HCT116 (cell line): ENCODE results near the gene SLC66A2. TPM values are rescaled to one million over a fixed set of nuclear protein-coding genes. Genes with fewer than 3 reads are reported as not detected.

Experiments used
- ATAC-seq: fragments of 200-7000 bp; cut with Tn5 transposase; 2 replicates; pipeline ENCODE4 v1.9.1; 2020; ENCODE audit warnings: mild to moderate bottlenecking, moderate library complexity
- BruUV-seq: library from RNA; stranded (reverse); fragments of 400-500 nt; replicated peaks from 2 replicates; lab custom pipeline; 2021; lab: Mats Ljungman, UMichigan
- CTCF ChIA-PET: fragments of 300-600 bp; sonication (Branson Sonifier 250); formaldehyde crosslinking; loops from one replicate; lab custom pipeline; 2021; ENCODE audit warnings: antibody characterized with exemption; lab: Charles Lee
- POLR2A ChIA-PET: fragments of 300-600, 350-600 bp; sonication (Branson Sonifier 250); formaldehyde crosslinking; loops from one replicate; lab custom pipeline; 2021; ENCODE audit warnings: antibody characterized with exemption; lab: Charles Lee
- RAD21 ChIA-PET, 2 experiments: fragments of 300-600 bp; sonication (Branson Sonifier 250); formaldehyde crosslinking; loops; one replicate each; lab custom pipeline; 2023; ENCODE audit warnings: low total read pairs in 2 of 2; ENCODE audit not compliant: uncharacterized antibody in 2 of 2, unreplicated experiment in 2 of 2, low non-redundant PET in 1 of 2; lab: Charles Lee
- DNase-seq: peaks from one replicate; pipeline ENCODE4 v3.0.0-alpha.2; 2010; ENCODE audit warnings: low read depth, low spot score
- H2AFZ ChIP-seq: fragments of 200-600 bp; shearing (Covaris generic), sonication (generic); 2 replicates; pipeline ENCODE4 v1.6.1; 2017; ENCODE audit warnings: low read depth, mixed run types, mixed read lengths, antibody characterized with exemption, low read length; ENCODE audit not compliant: poor library complexity, severe bottlenecking
- H3K27ac ChIP-seq: 2 replicates; pipeline ENCODE4 v1.5.1; 2012; ENCODE audit warnings: low read depth, low read length
- H3K27me3 ChIP-seq: fragments of 200-600 bp; sonication (generic); 2 replicates; pipeline ENCODE4 v1.6.1; 2016; ENCODE audit warnings: mixed run types, low read length, mixed read lengths; ENCODE audit not compliant: insufficient read depth
- H3K36me3 ChIP-seq, 2 experiments: fragments of 200-500 bp in 1 of 2; fragments of 200-600 bp in 1 of 2; sonication (Bioruptor generic) in 1 of 2; sonication (generic) in 1 of 2; 2 replicates each; pipeline versions ENCODE4 v1.5.1 to v1.6.1; 2014 to 2016; ENCODE audit warnings: low read length in 2 of 2, inconsistent platforms in 1 of 2, mixed read lengths in 1 of 2, mixed run types in 1 of 2; ENCODE audit not compliant: insufficient read depth in 2 of 2, control insufficient read depth in 1 of 2
- H3K4me1 ChIP-seq, 2 experiments: fragments of 200-600 bp in 1 of 2; sonication (generic) in 1 of 2; 2 replicates each; pipeline versions ENCODE4 v1.5.1 to v1.6.1; 2012 to 2017; ENCODE audit warnings: low read length in 2 of 2, inconsistent platforms in 1 of 2, mild to moderate bottlenecking in 1 of 2, mixed read lengths in 1 of 2, mixed run types in 1 of 2, moderate library complexity in 1 of 2; ENCODE audit not compliant: insufficient read depth in 2 of 2, control insufficient read depth in 1 of 2
- H3K4me2 ChIP-seq: fragments of 200-600 bp; sonication (generic); 2 replicates; pipeline ENCODE4 v1.6.1; 2017; ENCODE audit warnings: mixed run types, low read length, mixed read lengths
- H3K4me3 ChIP-seq, 2 experiments: fragments of 200-600 bp in 1 of 2; sonication (generic) in 1 of 2; replicated peaks in 1 of 2; 2 replicates each; pipeline ENCODE4 v1.5.1; 2011 to 2016; ENCODE audit warnings: low read length in 2 of 2, control low read depth in 1 of 2, low read depth in 1 of 2, mild to moderate bottlenecking in 1 of 2, mixed read lengths in 1 of 2, mixed run types in 1 of 2
- H3K79me2 ChIP-seq: fragments of 200-600 bp; sonication (generic); 2 replicates; pipeline ENCODE4 v1.6.1; 2017; ENCODE audit warnings: mild to moderate bottlenecking, mixed run types, low read length, moderate library complexity, mixed read lengths; ENCODE audit not compliant: insufficient read depth
- H3K9ac ChIP-seq: fragments of 200-600 bp; sonication (generic); 2 replicates; pipeline ENCODE4 v1.6.1; 2016; ENCODE audit warnings: low read length, mixed read lengths
- H3K9me2 ChIP-seq: fragments of 200-600 bp; sonication (generic), shearing (Covaris generic); 2 replicates; pipeline ENCODE4 v1.6.1; 2017; ENCODE audit warnings: mixed run types, mild to moderate bottlenecking, moderate library complexity; ENCODE audit not compliant: insufficient read depth
- H3K9me3 ChIP-seq, 2 experiments: fragments of 200-500 bp in 1 of 2; fragments of 200-600 bp in 1 of 2; sonication (Bioruptor generic) in 1 of 2; sonication (generic) in 1 of 2; 2 replicates each; pipeline ENCODE4 v1.6.1; 2014 to 2017; ENCODE audit warnings: low read length in 2 of 2, mixed read lengths in 2 of 2, inconsistent platforms in 1 of 2, low read depth in 1 of 2, mild to moderate bottlenecking in 1 of 2, mixed run types in 1 of 2, moderate library complexity in 1 of 2; ENCODE audit not compliant: control insufficient read depth in 1 of 2, insufficient read depth in 1 of 2
- H4K20me1 ChIP-seq: fragments of 200-600 bp; sonication (generic), shearing (Covaris generic); 2 replicates; pipeline ENCODE4 v1.6.1; 2017; ENCODE audit warnings: mixed run types, mild to moderate bottlenecking, moderate library complexity; ENCODE audit not compliant: insufficient read depth
- CBX3 ChIP-seq: IDR thresholded peaks from 2 replicates; pipeline ENCODE4 v1.6.1; 2012; ENCODE audit warnings: low read depth
- CEBPB ChIP-seq: IDR thresholded peaks from 2 replicates; pipeline ENCODE4 v1.6.1; 2012; ENCODE audit warnings: low read depth
- CTCF ChIP-seq, 3 experiments: fragments of 200-600 bp in 1 of 3; sonication (generic) in 1 of 3; IDR thresholded peaks in 2 of 3; conservative IDR thresholded peaks in 1 of 3; 2 replicates each; pipeline ENCODE4 v1.5.1; 2012 to 2017; ENCODE audit warnings: low read depth in 2 of 3, low read length in 2 of 3, antibody characterized with exemption in 1 of 3, borderline replicate concordance in 1 of 3, control low read depth in 1 of 3, mild to moderate bottlenecking in 1 of 3, mixed read lengths in 1 of 3, mixed run types in 1 of 3, moderate library complexity in 1 of 3; ENCODE audit not compliant: insufficient read depth in 1 of 3
- ELF1 ChIP-seq: IDR thresholded peaks from 2 replicates; pipeline ENCODE4 v1.6.1; 2012; ENCODE audit warnings: low read depth, borderline replicate concordance
- JUND ChIP-seq: IDR thresholded peaks from 2 replicates; pipeline ENCODE4 v1.6.1; 2012
- POLR2A ChIP-seq: IDR thresholded peaks from 2 replicates; pipeline ENCODE4 v1.7.0; 2011; ENCODE audit warnings: borderline replicate concordance; ENCODE audit not compliant: insufficient read depth, insufficient read length; ENCODE audit errors: extremely low read depth
- POLR2AphosphoS5 ChIP-seq: IDR thresholded peaks from 2 replicates; pipeline ENCODE4 v1.6.1; 2011; ENCODE audit warnings: mild to moderate bottlenecking, low read depth, low read length, moderate library complexity
- RAD21 ChIP-seq: IDR thresholded peaks from 2 replicates; pipeline ENCODE4 v1.6.1; 2012; ENCODE audit warnings: low read depth, mild to moderate bottlenecking
- REST ChIP-seq: IDR thresholded peaks from 2 replicates; pipeline ENCODE4 v1.6.1; 2012; ENCODE audit warnings: low read depth
- SIN3A ChIP-seq: IDR thresholded peaks from 2 replicates; pipeline ENCODE4 v1.6.1; 2012; ENCODE audit warnings: low read depth
- SP1 ChIP-seq: IDR thresholded peaks from 2 replicates; pipeline ENCODE4 v1.6.1; 2012; ENCODE audit warnings: low read depth
- SRF ChIP-seq: IDR thresholded peaks from 2 replicates; pipeline ENCODE4 v1.6.1; 2012; ENCODE audit warnings: low read depth
- YY1 ChIP-seq: IDR thresholded peaks from 2 replicates; pipeline ENCODE4 v1.6.1; 2011; ENCODE audit warnings: low read length, low read depth, moderate library complexity, mild to moderate bottlenecking; ENCODE audit not compliant: insufficient replicate concordance; ENCODE audit errors: extremely low read depth
- ZFX ChIP-seq: fragments of 450-650 bp; IDR thresholded peaks from 2 replicates; pipeline ENCODE4 v1.6.1; 2017
- ZNF274 ChIP-seq: fragments of 200-500 bp; sonication (Bioruptor generic); IDR thresholded peaks from 2 replicates; pipeline ENCODE4 v1.6.1; 2014; ENCODE audit warnings: mild to moderate bottlenecking, low read depth, low read length, inconsistent platforms
- intact Hi-C: fragments of 100-400 bp; cut with micrococcal nuclease; formaldehyde crosslinking; loops from 2 replicates; pipeline ENCODE4 v1.10.0; 2022
- total RNA-seq: library from RNA; stranded (reverse); gene quantifications from one replicate; pipeline ENCODE4 v1.2.1, GENCODE V29; 2021; ENCODE audit not compliant: unreplicated experiment

The SLC66A2 gene
- total RNA-seq, 1 experiment from 2014 or later: 44.9 TPM

GRCh38 chr18:79868811-79869541, 82.5 kb downstream of the SLC66A2 start:
- Histone ChIP-seq H3K4me1 (no peaks in the 10 kb centered on the region), H3K4me2 (no peak overlapping the region), H3K9me2 (no peaks in the 10 kb centered on the region), H3K9ac (no peak overlapping the region), H4K20me1 (no peaks in the 10 kb centered on the region), H3K36me3 (no peaks in the 10 kb centered on the region), H3K79me2 (no peaks in the 10 kb centered on the region), H3K27me3 (no peaks in the 10 kb centered on the region), H3K9me3 (no peaks in the 10 kb centered on the region), H2AFZ (no peak overlapping the region), H3K4me3 (no peak overlapping the region), H3K27ac (no peak overlapping the region)
- CTCF ChIA-PET: no interaction called here
- POLR2A ChIA-PET: no interaction called here
- intact Hi-C loops: no loop called here
- BruUV-seq: no TSS peak
- DNase-seq (no peak), ATAC-seq (no peak)
- RAD21 ChIA-PET: no interaction called here
- TF ChIP-seq SIN3A (no peak), POLR2A (no peak), CTCF (IDR thresholded peaks at IDR 0.05 in 2 of 3, conservative IDR thresholded peaks at IDR 0.05 in 1 of 3; ENCODE audit: borderline replicate concordance in 1 of 3, insufficient read depth in 1 of 3, low read depth in 2 of 3, low read length in 2 of 3) (no peak), REST (no peak), RAD21 (no peak), ZNF274 (no peak), SP1 (no peak), CEBPB (no peak), ZFX (no peak), JUND (no peak), POLR2AphosphoS5 (no peak), SRF (no peak), YY1 (no peak), ELF1 (no peak), CBX3 (no peak)
